HG03558 (cell line): Measurements from ENCODE around the gene ZNF764.

ENCODE experiments used
- ATAC-seq: cut with Tn5 transposase; IDR thresholded peaks from one replicate; pipeline ENCODE4 v1.9.1; 2021; ENCODE audit warnings: moderate number of reproducible peaks; ENCODE audit not compliant: unreplicated experiment; ENCODE audit errors: extremely low read depth

ZNF764 gene

GRCh38 chr16:30570636-30571444 lies 12.7 kb upstream of the ZNF764 start:
- no peak for ATAC-seq

DNA sequence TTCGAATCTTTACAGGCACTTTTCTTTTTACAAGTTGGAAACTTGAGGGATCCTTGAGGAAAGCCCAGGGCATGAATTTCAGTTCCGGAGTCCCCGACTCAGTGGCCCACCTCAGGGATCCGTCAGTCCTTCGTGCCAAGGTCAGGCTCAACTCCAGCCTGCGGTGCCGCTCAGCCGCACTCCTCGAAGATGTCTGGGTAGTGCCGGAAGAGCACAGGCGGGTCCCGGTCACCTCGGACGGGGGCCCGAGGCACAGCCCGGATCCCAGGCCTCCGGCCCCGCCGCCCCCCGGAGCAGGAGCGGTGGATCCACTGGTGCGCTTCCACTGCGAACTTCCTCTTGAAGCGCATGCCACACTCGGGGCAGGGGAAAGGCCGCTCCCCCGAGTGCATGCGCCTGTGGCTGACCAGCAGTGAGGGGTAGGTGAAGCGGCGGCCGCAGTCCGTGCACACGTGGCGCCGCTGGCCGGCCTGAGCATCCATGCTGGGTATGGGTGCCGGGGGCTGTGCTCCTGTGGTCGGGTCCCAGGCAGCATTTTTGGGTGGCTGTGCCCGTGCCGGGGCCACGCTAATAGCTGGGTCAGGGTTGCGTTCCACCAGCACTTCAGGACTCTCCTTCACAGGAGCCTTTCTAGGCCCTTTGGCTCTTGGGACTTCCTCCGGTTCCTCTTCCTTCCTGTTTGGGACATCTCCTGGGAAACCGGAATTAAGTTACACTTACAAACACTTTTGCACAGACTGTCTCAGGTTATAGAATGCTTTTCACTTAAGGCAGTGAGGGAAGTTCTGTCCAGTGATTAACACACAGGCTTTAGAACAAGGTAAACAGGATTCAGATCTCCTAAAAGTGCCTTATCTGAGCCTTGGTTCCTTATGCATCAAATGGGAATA lies 11.8 kb upstream of the ZNF764 start:
- ATAC-seq, result no peak

GRCh38 chr16:30569281-30569680 lies 11.1 kb upstream of the ZNF764 start:
- no peak for ATAC-seq

GRCh38 chr16:30567991-30568638 lies 9.9 kb upstream of the ZNF764 start:
- no peak for ATAC-seq

DNA sequence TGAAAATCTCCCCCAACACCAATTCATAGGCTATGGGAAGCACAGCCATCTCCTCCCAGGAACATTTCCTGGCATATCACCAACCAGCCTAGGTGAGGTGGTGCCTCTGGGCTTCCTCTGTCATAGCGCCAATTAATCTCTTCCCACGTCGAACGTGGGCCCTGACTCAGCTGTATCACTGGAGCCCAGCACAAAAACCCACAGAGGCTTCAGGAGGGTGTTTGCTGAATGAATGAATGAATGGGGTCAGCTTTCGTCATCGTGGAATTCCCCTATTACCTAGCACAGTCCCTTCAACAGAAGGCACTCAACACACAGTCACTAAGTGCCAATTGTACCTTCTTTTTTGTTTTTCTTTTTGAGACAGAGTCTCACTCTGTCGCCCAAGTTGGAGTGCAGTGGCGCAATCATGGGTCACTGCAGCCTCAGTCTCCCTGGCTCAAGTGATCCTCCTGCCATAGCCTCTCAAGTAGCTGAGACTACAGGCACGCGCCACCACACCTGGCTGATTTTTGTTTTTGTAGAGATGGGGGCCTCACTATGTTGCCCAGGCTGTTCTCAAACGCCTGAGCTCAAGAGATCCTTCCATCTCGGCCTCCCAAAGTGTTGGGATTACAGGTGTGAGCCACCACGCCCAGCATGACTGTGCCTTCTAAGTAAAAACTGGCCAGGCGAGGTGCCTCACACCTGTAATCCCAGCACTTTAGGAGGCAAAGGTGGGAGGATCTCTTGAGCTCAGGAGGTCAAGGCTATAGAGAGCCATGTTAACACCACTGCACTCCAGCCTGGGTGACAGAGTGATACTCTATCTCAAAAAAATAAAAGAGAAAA lies 9.2 kb upstream of the ZNF764 start:
- ATAC-seq, result no peak

- ATAC-seq, result no peak
These were observed 8.4 kb upstream of the ZNF764 start for GRCh38 chr16:30566531-30566930.

GRCh38 chr16:30565984-30566383 lies 7.8 kb upstream of the ZNF764 start:
- no peak for ATAC-seq

DNA sequence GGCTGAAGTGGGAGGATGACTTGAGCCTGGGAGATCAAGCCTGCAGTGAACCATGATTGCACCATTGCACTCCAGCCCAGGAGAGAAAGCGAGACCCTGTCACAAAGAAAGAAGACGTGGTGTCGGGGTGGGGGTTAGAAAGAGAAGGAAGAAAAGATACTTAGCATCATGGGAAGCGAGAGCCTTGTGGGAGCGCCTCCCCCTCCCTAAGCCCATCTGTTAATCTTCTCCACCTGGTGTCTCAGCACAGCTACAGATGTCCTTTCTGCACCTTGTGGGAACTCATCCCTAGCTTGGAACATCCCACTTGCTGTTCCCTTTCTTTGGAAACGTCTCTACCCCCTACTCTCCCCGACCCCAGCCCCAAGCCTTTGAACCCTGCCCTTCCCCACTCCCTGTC lies 7.4 kb upstream of the ZNF764 start:
- ATAC-seq, result no peak

DNA sequence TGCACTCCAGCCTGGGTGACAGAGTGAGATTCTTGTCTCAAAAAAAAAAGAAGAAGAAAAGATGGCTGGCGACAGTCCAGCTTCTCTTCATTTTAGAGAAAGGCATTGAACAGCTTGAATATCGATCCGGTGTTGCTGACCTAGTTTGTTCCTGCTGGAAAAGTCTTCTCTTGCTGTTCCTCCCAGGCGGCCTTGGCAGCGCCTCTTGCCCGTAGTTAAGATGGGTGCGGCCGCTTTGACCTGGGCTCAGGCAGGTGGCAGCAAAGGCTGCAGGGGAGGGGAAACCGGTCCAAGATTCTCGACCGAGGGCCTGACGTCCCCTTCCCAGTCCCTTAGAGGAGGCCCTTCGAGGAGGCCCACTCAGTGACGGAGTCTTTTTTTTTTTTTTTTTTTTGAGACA lies 3.8 kb upstream of the ZNF764 start:
- ATAC-seq, result no peak

- ATAC-seq, result no peak
These were observed 3.1 kb upstream of the ZNF764 start for GRCh38 chr16:30561089-30561816.

GRCh38 chr16:30559690-30560089 lies 1.5 kb upstream of the ZNF764 start:
- no peak for ATAC-seq

GRCh38 chr16:30558789-30559377 lies 709 bp upstream of the ZNF764 start:
- ATAC-seq, result no peak

GRCh38 chr16:30557707-30557956 lies 542 bp downstream of the ZNF764 start:
- no peak for ATAC-seq

DNA sequence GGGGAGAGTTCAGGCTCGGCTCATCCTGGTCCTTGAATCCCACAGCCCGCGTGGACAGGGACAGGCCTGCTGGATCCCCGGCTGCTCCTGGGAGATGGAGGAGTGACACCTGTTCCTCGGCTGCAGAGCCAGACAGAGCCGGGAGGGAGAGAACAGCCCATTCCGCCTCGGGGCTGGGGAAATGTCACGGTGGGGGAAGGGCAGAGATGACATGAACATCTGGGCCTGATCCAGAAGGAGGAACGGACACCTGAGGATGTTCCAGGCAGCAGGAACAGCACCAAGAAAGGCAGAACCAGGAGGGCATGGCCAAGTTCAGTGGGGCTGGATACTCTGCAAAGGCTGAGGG lies 2.1 kb downstream of the ZNF764 start:
- ATAC-seq, result no peak

- ATAC-seq, result no peak
These were observed 2.7 kb downstream of the ZNF764 start for GRCh38 chr16:30555315-30556124.

DNA sequence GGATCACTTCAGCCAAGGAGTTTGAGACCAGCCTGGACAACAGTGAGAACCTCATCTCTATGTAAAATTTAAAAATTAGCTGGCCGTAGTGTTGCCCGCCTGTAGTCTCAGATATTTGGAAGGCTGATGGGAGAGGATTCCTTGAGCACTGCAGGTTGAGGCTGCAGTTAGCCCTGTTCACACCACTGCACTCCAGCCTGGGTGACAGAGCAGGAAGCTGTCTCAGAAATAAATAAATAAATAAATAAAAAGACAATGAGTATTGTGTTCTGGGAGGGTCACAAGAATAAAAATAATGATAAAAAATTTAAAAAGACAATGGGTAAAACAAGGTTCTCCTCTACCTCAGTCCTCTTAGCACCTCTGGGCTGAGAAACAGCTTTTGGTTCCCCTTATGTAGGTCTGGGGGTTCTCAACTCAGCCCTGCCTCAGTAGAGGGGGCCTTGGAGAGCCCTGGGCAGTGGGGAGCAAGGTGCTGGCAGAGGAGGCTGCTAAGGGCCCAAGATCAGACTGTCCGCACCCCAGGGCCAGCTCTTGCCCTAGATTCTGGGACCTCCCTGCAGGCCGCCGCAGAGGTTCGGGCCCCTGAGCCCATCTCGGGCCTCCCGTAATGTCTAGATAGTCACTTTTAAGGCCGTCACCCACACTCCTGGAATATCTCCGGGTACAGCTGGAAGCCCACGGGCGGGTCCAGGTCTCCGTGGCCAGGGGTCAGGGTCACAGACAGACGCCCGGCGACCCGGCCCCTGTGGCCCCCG lies 3.4 kb downstream of the ZNF764 start:
- ATAC-seq, result no peak

- no peak for ATAC-seq
These were observed 4.7 kb downstream of the ZNF764 start for GRCh38 chr16:30553393-30553899.

GRCh38 chr16:30552956-30553355 lies 5.2 kb downstream of the ZNF764 start:
- no peak for ATAC-seq
